Urothelium cell line (cell line): ENCODE results near the gene CES1.
"Not testable (repeated sequence)": the region's sequence is repeated elsewhere in the genome, so short reads cannot be mapped to it uniquely, and the experiment has no call there.

Source experiments
- DNase-seq: peaks from one replicate; pipeline ENCODE4 v3.0.0; 2011; ENCODE audit warnings: low spot score, mixed read lengths
- FAIRE-seq: peaks from 2 replicates; lab custom pipeline; 2011; peaks lifted over from hg19 to GRCh38; lab: Jason Lieb, UNC

CES1 gene

GRCh38 chr16:55832425-55832772, 497 bp downstream of the CES1 start:
- no peak for DNase-seq
- no peak for FAIRE-seq

- DNase-seq, result no peak
- peak; percentile 46 for FAIRE-seq
Measured at GRCh38 chr16:55830658-55831294, 2.1 kb downstream of the CES1 start.

GRCh38 chr16:55829232-55829631, 3.7 kb downstream of the CES1 start:
- not testable (repeated sequence) for FAIRE-seq, DNase-seq

GRCh38 chr16:55828680-55829079, 4.2 kb downstream of the CES1 start:
- FAIRE-seq, result peak; percentile 27

DNA sequence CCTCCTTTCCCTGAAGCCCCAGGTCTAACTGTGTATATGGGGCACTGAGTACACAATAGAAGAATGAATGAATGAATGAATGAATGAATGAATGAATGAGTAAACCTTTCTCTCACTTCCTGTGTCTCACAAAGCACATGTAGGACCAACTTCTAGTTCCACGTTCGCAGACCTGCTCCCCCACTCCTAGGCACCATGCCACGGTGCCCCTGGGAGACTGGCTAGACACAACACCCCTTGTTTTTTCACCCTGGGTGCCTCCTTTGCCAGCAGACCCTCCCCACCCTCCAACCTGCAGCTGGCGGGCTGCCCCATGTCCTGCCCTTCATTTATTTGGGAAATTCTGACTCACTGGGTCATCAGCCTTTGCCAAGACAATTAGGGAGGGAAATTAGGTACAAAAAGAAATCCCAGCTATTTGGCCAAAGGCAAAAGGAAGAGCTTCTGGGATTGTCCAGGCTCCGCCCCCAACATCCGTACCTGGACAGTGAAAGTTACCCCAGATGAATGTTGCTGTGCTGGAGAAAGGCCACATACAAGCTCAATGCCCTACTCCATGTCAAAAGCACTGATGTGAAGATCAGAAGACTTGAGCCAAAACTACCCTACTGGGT, 7.7 kb downstream of the CES1 start:
- FAIRE-seq (no peak), DNase-seq (no peak)

More at GRCh38 chr16:55828680-55829079, 4.2 kb downstream of the CES1 start:
- DNase-seq, result no peak

DNA sequence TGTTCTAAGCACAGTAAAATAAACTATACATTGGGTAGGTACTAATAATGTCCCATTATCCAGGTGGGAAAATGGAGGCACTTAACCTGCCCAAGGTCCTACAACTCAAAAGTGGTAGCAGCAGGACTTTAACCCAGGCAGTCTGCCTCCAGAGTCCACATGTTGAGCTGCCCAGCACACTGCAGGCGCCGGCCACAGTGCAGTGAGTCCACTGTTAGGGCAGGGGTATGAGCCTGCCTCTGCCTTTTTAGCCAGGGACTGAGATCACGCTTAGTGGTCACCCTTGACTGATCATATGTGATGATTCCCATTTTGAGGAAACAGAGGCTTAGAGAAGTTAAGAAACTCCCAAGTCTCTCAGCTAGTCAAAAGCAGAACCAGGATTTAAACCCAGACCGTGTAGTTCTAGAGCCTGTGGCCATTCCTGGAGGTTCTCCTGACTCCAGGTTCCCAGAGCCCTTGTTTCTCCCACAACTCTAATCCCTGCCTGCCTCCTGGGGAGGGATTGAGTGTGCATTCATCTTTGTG, 8.4 kb downstream of the CES1 start:
- FAIRE-seq, result no peak
- no peak for DNase-seq

DNA sequence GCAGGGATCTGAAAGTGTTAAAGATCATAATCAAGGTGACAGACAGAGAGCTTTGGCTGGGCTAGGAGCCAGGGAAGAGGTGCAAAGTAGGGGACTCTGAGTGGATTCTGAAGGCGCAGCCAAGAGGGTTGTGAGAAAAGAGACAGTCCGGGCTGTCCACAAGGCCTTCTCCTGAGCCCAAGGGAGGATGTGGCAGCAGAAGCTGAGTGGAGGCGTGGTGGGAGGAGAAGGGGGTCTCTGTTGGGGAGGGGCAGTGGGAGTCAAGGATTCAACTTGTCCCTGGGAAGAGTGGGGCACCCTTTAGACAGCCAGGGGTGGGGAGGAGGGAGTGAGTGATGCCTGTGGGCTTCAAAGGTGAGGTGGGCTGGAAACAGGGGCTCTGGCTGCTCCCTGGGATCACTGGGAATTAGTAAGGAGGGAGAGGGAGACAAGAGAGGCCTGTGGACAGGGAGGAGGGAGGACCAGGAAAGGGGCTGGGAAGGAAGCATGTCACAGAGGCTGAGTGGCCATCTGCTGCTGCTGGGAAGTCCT, 10.6 kb downstream of the CES1 start:
- DNase-seq (no peak), FAIRE-seq (no peak)

- DNase-seq (no peak), FAIRE-seq (no peak)
Measured at GRCh38 chr16:55821210-55821609, 11.7 kb downstream of the CES1 start.

- FAIRE-seq (no peak), DNase-seq (no peak)
Measured at GRCh38 chr16:55820615-55821014, 12.3 kb downstream of the CES1 start.

DNA sequence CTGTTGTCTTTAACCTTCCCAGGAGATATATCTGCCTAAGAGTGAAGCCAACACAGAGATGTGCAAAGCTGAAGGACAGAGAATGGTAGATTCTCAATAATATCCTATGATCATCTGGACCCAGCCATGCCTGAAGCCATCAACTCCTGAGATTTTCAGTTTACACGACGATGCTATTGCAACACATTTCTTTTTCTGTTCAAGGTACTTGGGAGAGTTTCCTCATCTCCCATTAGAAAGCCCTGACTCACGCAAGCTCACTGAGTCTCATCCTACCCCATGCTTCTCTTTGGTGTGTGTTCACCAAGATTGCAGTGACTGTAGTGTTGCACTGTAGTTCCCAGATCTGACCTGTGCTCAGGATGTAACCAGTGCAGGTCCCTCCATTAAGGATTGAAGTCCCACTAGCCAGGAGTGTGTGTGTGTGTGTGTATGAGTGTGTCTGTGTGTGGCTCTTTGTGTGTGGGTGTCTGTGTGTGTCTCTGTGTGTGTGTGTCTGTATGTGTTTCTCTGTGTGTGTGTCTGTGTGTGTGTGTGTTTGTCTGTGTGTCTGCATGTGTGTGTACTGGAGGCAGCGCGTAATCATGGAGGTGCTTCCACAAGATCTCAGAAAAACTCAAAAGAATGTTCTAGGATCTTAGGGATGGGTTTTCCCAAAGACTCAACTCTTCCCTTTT, 15.5 kb downstream of the CES1 start:
- DNase-seq (no peak), FAIRE-seq (peak; percentile 27)

DNA sequence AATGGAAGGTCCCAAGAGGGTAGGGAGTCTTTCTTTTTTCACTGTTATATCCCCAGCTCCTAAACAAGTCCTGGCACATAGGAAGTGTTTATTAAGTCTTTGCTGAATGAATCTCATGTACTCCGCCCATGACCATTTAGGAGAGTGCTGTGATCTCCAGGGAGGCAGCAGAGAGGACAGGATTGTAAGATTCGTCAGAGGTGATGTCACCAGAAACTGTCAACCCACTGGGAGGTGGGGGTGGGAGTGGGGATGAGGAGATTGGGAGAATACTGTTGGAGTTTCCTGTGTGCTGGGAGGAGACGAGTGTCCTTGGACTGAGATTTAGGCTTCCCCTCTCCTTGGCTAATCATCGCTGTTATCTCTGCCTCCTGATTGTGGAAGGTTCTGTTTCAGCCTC, 16.7 kb downstream of the CES1 start:
- not testable (repeated sequence) for DNase-seq, FAIRE-seq

DNA sequence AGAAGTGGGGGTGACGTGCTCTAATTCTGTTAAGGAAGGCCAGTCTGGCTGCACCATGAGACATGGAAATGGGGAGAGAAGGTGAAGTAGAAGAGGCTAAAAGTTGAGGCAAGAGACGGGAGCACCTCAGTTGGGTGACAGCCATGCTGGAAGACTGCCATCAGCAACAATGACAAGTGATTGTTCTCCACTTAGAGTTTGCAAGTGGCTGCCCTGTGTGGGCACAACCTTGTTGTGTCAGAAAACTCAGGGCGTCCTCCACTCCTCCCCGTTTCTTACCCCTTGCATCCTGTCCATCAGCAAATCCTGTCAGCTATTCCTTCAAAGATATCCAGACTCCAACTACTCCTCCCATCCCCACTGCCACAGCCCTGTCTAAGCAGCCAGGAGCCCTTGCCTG, 17.6 kb downstream of the CES1 start:
- FAIRE-seq, result peak; percentile 32

DNA sequence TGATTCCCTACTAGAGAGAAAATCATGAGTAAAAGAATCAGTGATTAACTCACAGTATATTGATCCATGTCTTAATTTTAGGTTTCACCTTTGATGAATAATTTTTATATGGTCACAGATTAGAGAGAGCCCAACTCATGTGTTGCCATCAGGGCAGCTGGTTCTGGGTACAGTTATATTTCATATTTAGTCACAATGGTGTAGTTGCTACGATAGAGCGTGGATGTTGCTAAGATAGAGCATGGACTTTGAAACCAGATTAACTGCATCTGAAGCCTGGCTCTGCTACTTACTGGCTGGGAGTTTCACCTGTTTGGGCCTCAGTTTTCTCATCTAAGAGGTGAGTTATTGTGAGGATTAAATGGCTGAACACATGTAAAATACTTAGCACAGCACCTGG, 18.7 kb downstream of the CES1 start:
- DNase-seq, result not testable (repeated sequence)
- FAIRE-seq, result peak; percentile 76

More for the DNA sequence above, 17.6 kb downstream of the CES1 start:
- DNase-seq, result no peak

GRCh38 chr16:55813730-55814129, 19.2 kb downstream of the CES1 start:
- not testable (repeated sequence) for DNase-seq, FAIRE-seq

DNA sequence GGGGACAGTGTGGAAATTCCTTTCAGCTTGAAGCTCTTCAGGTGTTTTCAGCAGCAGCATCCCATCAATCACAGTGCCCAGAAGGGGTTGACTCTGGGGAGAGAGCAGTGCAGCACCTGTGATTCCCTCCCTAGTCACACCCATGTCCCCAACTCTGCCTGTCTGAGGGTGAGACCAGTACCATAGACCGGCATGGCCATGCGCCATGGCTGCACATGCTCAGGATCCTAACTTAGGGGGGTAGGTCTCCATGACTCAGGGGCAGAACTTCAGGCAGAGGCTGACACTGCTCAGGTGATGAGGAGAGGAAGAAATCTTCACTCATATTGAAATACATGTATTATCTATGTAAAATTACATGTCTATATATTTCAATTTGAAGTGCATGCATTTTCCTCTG, 19.9 kb downstream of the CES1 start:
- DNase-seq (no peak), FAIRE-seq (no peak)

DNA sequence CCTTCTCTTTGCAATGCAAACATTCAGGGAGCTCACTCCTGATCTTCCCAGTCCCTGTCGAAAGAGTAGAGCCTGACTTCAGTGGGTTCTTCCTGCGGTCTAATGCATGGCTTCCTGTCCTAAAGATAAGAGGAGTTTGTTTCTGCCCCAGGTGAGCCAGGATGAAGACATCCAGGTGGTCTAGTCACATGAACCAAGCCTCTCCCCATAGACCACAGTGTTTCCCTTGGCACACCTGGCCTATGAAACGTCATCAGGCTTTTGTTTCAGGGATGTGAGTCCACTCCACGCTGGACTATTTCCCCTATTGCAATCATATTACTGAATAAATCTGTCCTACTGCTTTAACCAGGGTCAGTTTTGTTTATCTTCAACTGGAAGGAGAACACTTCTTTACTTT, 21.1 kb downstream of the CES1 start:
- FAIRE-seq, result no peak
- DNase-seq, result no peak

DNA sequence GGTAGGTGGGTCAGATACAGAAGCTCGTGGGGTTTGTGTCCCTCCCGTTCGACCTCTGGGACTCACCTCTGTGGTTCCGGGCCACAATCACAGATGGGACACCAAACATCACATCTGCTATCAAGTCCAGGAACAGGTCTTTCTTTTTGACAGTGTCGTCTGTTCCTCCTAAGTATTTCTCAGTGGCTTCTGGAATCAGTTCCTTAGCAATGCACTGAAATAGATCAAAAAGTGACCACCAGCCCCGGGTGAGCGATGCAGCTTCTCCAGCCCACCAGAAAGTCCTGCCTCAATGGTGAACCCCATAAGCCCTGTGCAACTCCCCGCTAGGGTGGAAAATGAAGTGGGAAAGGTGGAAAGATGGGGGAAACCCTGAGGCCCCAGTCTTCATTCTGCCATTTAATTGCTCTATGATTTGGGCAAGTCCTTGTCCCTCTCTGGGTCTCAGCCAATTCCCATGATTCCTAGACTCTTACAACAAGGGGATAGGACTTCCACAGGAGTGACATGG, 22.4 kb downstream of the CES1 start:
- no peak for FAIRE-seq
- no peak for DNase-seq

- no peak for FAIRE-seq
- DNase-seq, result no peak
Measured at GRCh38 chr16:55809851-55810250, 23.0 kb downstream of the CES1 start.

DNA sequence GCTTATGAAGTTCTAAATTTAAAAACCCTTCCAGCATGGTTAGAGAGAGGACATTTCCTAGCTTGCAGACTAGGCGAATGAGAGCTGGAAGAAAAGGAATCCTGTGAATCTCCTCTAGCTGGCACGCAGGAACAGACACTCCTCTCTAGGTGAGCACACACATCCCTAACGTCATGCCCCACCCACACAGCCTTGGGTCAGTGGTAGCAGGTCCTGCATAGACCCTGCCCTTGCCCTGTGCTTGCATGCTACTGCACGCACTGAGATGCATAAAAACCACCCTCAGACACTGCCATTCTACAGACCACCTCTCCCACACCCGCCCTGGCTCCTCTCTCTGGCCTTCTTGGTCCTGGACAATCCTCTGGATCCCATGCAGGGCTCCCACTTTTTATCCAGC, 23.5 kb downstream of the CES1 start:
- FAIRE-seq, result no peak
- no peak for DNase-seq

GRCh38 chr16:55808286-55808685, 24.6 kb downstream of the CES1 start:
- FAIRE-seq, DNase-seq: not testable (repeated sequence)

GRCh38 chr16:55805104-55805503, 27.8 kb downstream of the CES1 start:
- DNase-seq, FAIRE-seq: not testable (repeated sequence)
